ENCODE results near the gene RBPJL. TPM values are rescaled to one million over a fixed set of nuclear protein-coding genes. Genes with fewer than 3 reads are reported as not detected.

Gene RBPJL
- polyA plus RNA-seq, 1 donor = not detected

DNA sequence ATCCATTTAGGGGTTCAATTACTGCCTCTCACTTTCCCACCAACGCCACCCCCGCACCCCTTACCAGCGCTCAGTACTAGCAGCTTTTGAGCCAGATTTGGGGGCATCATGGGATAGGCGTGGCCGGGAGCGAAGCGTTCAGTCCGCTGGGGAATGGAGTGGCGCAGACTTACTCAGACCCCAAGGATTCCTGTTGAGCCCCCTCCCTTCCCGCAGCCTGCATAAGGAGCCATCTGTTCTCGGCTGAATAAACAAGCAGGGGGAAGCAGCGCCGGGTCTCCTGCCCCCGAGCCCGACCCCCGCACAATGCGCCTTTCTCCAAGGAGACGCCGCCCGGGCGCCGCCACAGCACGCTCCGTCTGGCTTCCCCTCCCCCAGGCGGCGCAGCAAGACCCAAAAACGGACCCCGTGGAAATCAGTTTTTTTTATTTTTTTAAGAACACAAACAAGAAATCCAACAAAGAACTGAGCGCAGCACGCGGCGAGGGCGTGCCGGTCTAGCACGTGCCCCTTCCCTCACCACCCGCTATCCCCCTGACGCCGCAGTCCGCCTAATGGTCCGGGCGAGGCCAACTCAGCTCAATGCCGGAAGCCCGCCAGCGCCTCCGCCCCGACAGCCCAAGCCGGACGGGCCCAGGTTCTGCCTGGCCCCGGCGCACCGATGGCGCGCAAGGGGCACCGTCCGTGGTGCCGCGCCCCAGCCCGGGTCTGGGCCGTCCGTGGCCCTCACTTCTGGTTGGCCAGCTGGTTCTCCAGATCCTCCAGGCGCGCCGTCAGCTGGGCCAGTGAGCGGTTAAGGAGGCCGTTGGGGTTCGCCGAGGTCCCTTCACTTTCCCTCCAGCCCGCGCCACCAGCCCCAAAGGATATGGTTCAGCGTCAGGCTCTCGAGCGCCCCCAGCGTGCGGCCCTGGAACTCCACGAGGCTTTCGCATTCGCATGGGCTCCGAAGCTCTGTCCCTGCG lies 13.3 kb upstream of the RBPJL start:
- DNase-seq (ENCODE audit: low read depth) = no peak

GRCh38 chr20:45294003-45294368 lies 12.7 kb upstream of the RBPJL start:
- no peak for DNase-seq (ENCODE audit: low read depth)

DNA sequence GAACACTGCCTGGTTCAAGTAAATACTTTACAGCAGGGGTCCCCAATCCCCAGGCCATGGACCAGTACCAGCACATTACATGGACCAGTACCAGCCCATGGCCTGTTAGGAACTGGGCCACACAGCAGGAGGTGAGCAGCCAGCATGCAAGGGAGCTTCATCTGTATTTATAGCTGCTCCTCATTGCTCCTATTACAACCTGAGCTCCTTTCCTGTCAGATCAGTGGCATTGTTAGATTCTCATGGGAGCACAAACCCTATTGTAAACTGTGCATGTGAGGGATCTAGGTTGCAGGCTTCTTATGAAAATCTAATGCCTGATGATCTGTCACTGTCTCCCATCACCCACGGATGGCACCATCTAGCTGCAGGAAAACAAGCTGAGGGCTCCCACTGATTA lies 12.0 kb upstream of the RBPJL start:
- no peak for DNase-seq (ENCODE audit: low read depth)

- no peak for DNase-seq (ENCODE audit: low read depth)
These were observed 8.7 kb upstream of the RBPJL start for GRCh38 chr20:45297786-45298497.

DNA sequence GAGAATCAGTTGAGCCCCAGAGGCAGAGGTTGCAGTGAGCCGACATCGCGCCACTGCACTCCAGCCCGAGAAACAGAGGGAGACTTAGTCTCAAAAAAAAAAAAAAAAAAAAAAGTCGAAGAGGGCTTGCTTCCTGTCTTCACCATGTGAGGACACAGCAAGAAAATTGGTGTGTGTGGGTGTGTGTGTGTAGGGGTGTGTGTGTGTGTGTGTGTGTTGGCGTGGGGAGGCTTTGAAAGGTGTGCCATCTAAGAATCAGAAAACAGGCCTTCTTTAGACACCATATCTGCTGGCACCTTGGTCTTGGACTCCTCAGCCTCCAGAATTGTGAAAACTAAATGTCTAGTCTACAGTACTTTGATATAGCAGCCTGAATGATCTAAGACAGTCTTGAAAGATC lies 6.9 kb upstream of the RBPJL start:
- DNase-seq (ENCODE audit: low read depth) = no peak

DNA sequence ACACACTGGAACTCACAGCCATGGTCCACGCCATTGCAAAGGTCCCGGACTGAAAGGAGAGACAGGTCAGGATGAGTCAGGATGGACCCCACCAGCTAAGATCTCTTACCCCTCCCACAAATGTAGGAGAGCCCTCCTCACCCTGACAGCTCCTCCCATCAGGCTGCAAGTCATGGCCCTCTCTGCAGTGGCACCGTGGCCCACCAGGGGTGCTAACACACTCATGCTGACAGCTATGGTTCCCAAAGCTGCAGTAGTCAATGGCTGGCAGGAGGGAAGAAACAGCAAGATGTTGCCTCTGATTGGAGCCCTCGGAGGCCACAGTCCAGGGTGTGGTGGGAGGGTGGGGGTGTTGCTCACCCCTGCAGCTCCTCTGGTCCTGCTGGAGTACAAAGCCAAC lies 5.7 kb upstream of the RBPJL start:
- DNase-seq (ENCODE audit: low read depth) = no peak

GRCh38 chr20:45301824-45302271 lies 4.8 kb upstream of the RBPJL start:
- no peak for DNase-seq (ENCODE audit: low read depth)

- DNase-seq (ENCODE audit: low read depth) = no peak
These were observed 2.8 kb upstream of the RBPJL start for GRCh38 chr20:45303586-45304463.

DNA sequence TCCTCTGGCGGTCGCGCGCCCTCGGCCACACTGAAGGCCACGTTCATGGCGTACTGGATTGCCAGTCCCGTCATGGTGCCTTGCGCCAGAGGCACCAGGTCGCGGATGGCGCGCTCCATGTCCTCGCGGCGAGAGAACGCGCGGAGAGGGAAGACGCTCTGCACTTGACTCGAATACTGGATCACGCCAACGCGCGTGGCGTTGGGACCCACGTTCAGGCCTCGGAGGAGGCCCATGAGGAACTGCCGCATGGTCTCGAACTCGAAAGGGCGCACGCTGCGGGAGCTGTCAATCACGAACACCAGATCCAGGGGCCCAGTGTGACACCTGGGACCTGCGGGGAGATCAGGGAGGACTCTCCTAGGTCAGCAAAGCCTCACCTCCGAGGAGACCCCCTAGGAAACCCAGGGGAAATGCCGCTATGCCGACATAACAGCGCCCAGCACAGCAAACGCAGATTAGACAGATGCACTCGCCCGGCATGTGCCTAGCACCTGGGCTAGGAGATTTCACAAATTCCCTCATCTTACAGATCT lies 2.1 kb upstream of the RBPJL start:
- DNase-seq (ENCODE audit: low read depth) = no peak

DNA sequence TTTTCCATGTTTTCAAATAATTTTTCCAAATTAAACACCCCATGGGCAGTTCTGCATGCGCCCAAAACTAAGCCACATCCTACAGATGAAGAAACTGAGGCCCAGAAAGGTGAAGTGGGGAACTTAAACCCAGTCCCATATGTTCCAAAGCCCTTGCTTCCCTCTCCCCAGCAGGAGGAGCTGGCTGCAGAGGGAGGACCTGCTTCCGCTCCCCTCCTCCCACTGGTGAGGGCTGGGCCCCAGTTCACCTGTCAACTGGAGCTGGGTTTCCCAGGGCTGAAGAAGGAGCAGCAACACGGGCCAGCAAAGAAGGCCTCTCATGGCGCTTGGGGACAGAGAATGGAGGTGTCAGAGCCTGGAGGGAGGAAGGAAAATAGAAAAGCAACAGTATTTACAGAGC lies 1.4 kb upstream of the RBPJL start:
- DNase-seq (ENCODE audit: low read depth) = no peak

- no peak for DNase-seq (ENCODE audit: low read depth)
These were observed 518 bp downstream of the RBPJL start for GRCh38 chr20:45307076-45307640.

DNA sequence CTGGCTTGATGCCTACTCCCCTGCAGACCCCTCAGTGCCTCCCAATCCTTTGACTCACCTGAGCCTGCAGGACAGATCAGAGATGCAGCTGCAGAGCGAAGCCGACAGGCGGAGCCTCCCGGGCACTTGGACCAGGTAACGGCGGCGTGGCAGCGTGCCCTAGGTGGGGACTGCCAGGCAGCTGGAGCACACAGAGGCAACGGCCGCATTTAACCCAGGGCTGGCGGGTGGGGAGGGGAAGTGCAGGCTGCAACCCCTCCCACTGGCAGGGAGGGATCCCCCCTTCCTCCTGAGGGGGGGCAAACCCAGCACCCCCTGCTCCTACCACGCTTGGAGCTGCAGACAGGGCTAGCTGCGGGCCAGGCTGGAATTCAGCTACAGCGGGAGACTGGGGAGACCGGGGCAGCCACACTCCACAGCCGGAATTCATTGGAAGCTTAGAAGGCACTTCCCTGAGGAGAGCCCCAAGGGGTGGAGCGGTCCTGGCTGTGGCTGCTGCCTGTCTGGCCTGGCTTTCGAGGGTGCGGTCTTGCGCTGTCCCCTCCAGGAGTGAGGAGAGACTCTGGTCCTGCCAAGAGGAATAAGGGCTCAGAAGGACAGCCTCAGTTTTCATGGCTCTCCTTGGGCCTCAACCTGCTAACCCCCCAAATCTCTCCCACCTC lies 1.6 kb downstream of the RBPJL start, which contains the start of gene MATN4:
Gene MATN4, minus strand, starts transcription at position 183 of the 662 bp plus-strand sequence. CDS start 2,717 bp downstream, outside the sequence.
- no peak for DNase-seq (ENCODE audit: low read depth)

DNA sequence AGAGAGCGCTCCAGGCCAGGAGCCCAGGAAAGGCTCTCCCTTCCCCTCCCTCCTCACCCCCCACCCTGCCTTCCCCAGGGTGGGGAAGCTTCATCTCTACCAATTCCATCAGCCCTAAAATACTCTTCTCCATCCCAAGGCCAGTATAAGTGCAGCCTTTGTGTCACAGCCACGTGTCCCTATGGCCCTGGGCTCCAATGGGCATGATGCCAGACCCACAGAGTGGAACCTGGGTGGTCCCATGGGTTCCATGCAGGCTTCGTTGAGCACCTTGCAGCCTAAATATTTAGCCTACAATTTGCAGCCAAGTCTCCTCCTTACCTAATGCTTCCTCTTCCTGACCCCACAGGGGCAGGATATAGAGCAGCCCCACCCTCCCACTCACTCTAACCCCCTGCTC lies 2.4 kb downstream of the RBPJL start:
- DNase-seq (ENCODE audit: low read depth) = no peak

- DNase-seq (ENCODE audit: low read depth) = no peak
These were observed 5.1 kb downstream of the RBPJL start for GRCh38 chr20:45311589-45312211.

GRCh38 chr20:45312241-45312640 lies 5.6 kb downstream of the RBPJL start:
- DNase-seq (ENCODE audit: low read depth) = no peak

DNA sequence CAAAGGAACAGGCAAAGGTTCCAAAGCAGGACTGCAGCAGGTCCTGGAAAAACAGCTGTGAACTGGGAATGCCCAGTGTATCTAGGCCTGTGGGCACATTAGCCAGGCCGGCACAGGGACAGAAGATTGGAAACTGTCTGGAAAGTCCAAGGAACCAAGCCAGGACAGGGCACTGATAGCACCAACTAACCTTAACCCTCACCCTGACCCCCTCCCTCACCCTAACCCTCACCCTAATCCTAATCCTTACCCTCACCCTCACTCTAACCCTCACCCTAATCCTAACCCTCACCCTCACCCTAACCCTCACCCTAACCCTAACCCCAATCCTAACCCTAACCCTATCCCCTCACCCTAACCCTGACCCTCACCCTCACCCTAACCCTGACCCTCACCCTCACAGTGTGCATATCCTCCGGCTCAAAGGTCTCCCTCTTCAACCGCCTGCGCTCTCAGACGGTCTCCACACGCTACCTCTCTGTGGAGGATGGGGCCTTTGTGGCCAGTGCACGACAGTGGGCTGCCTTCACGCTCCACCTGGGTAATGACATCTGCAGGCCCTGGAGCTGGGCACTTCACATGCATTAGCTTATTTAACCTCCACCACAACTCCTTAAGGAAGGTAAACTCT lies 6.5 kb downstream of the RBPJL start:
- no peak for DNase-seq (ENCODE audit: low read depth)

GRCh38 chr20:45313943-45314342 lies 7.3 kb downstream of the RBPJL start:
- DNase-seq (ENCODE audit: low read depth) = no peak

GRCh38 chr20:45315672-45316071 lies 9.0 kb downstream of the RBPJL start:
- DNase-seq (ENCODE audit: low read depth) = no peak

Data from forelimb muscle (tissue), 1 donor.